CD14-positive monocyte (primary cell): ENCODE measurements around the gene MCF2L. TPM values are rescaled to one million over a fixed set of nuclear protein-coding genes. Genes with fewer than 3 reads are reported as not detected.

Experiments
- DNase-seq, 3 donors: peaks; one replicate each; pipeline ENCODE4 v3.0.0-alpha.2; 2011 to 2022
- H2AFZ ChIP-seq: 2 replicates; pipeline ENCODE4 v1.6.0; 2012; ENCODE audit warnings: mild to moderate bottlenecking, low read depth, low read length, inconsistent platforms; ENCODE audit not compliant: insufficient read depth, poor library complexity, severe bottlenecking
- H3K27ac ChIP-seq, 2 donors: 1 replicate in 1 of 2; 2 replicates in 1 of 2; pipeline ENCODE4 v1.5.1; 2012 to 2013; ENCODE audit warnings: low read length in 2 of 2, control low read depth in 1 of 2, inconsistent platforms in 1 of 2, low read depth in 1 of 2, mild to moderate bottlenecking in 1 of 2
- H3K27me3 ChIP-seq, 2 donors: one replicate each; pipeline versions ENCODE4 v1.6.0 to v1.6.1; 2011 to 2013; ENCODE audit warnings: low read length in 2 of 2; ENCODE audit not compliant: control insufficient read depth in 2 of 2, insufficient read depth in 2 of 2
- H3K36me3 ChIP-seq, 2 donors: replicated peaks in 1 of 2; 1 replicate in 1 of 2; 2 replicates in 1 of 2; pipeline versions ENCODE4 v1.5.1 to v1.6.1; 2012 to 2013; ENCODE audit warnings: low read length in 2 of 2, control low read depth in 1 of 2, inconsistent platforms in 1 of 2, mild to moderate bottlenecking in 1 of 2; ENCODE audit not compliant: insufficient read depth in 2 of 2, control insufficient read depth in 1 of 2
- H3K4me1 ChIP-seq, 2 donors: 1 replicate in 1 of 2; 2 replicates in 1 of 2; pipeline versions ENCODE4 v1.5.1 to v1.6.1; 2012 to 2013; ENCODE audit warnings: low read length in 2 of 2, control low read depth in 1 of 2, inconsistent platforms in 1 of 2, mild to moderate bottlenecking in 1 of 2, moderate library complexity in 1 of 2; ENCODE audit not compliant: insufficient read depth in 2 of 2, control insufficient read depth in 1 of 2
- H3K4me2 ChIP-seq: replicated peaks from 2 replicates; pipeline ENCODE3; 2012; ENCODE audit warnings: low read length, moderate library complexity, mild to moderate bottlenecking; ENCODE audit not compliant: poor library complexity, severe bottlenecking; ENCODE audit errors: extremely low read depth
- H3K4me3 ChIP-seq, 3 experiments: fragments of 200-600 bp in 1 of 3; sonication (generic) in 1 of 3; replicated peaks in 1 of 3; 1 replicate in 2 of 3; 2 replicates in 1 of 3; pipeline ENCODE4 v1.5.1; 2011 to 2013; ENCODE audit warnings: low read length in 3 of 3, mild to moderate bottlenecking in 3 of 3, control low read depth in 2 of 3, low read depth in 2 of 3, inconsistent platforms in 1 of 3, moderate library complexity in 1 of 3
- H3K79me2 ChIP-seq: 2 replicates; pipeline ENCODE4 v1.6.0; 2012; ENCODE audit warnings: mild to moderate bottlenecking, control low read depth, inconsistent platforms, low read length, moderate library complexity; ENCODE audit not compliant: insufficient read depth
- H3K9ac ChIP-seq: 2 replicates; pipeline ENCODE4 v1.6.0; 2017; ENCODE audit warnings: low read length, mild to moderate bottlenecking; ENCODE audit not compliant: insufficient read depth, poor library complexity, severe bottlenecking
- H3K9me3 ChIP-seq, 2 donors: replicated peaks in 1 of 2; 1 replicate in 1 of 2; 2 replicates in 1 of 2; pipeline versions ENCODE4 v1.5.1 to v1.6.1; 2012 to 2013; ENCODE audit warnings: low read length in 2 of 2, control low read depth in 1 of 2; ENCODE audit not compliant: control insufficient read depth in 1 of 2, insufficient read depth in 1 of 2
- H4K20me1 ChIP-seq: 2 replicates; pipeline ENCODE4 v1.6.0; 2012; ENCODE audit warnings: mild to moderate bottlenecking, low read length, control low read depth, moderate library complexity; ENCODE audit not compliant: insufficient read depth
- H3K27ac Mint-ChIP-seq, 7 donors: one replicate each; pipeline ENCODE4 v1.8.0; 2020; ENCODE audit warnings: mild to moderate bottlenecking in 7 of 7, mixed read lengths in 7 of 7, moderate library complexity in 6 of 7, inconsistent platforms in 2 of 7
- H3K27me3 Mint-ChIP-seq, 3 donors: one replicate each; pipeline ENCODE4 v1.8.0; 2021 to 2022; ENCODE audit warnings: low read depth in 3 of 3, mild to moderate bottlenecking in 3 of 3, mixed read lengths in 3 of 3, moderate library complexity in 3 of 3, inconsistent platforms in 1 of 3
- H3K36me3 Mint-ChIP-seq, 2 donors: one replicate each; pipeline ENCODE4 v1.8.0; 2020; ENCODE audit warnings: mixed read lengths in 2 of 2, inconsistent platforms in 1 of 2, mild to moderate bottlenecking in 1 of 2
- H3K4me1 Mint-ChIP-seq: one replicate; pipeline ENCODE4 v1.8.0; 2020; ENCODE audit warnings: mild to moderate bottlenecking, mixed read lengths
- H3K4me3 Mint-ChIP-seq, 2 donors: one replicate each; pipeline ENCODE4 v1.8.0; 2020; ENCODE audit warnings: mild to moderate bottlenecking in 2 of 2, mixed read lengths in 2 of 2, moderate library complexity in 1 of 2
- H3K9me3 Mint-ChIP-seq, 7 donors: one replicate each; pipeline ENCODE4 v1.8.0; 2020 to 2022; ENCODE audit warnings: mixed read lengths in 7 of 7, mild to moderate bottlenecking in 6 of 7, moderate library complexity in 6 of 7, inconsistent platforms in 2 of 7
- WGBS: methylation state at CpG from one replicate; pipeline ENCODE4 v1.1.5; 2013; ENCODE audit warnings: missing lambda C conversion rate; ENCODE audit not compliant: insufficient coverage; 5-methylcytosine and 5-hydroxymethylcytosine counted together
- intact Hi-C, 2 donors: fragments of 100-400 bp; cut with micrococcal nuclease; formaldehyde crosslinking; loops; one replicate each; pipeline versions ENCODE4 v1.15.0 to v1.15.1; 2023
- polyA plus RNA-seq, 3 donors: library from polyadenylated mRNA; depleted of rRNA in 1 of 3; unstranded in 2 of 3; stranded (reverse) in 1 of 3; fragments of 300-500 nt in 2 of 3; fragments of >200 nt in 1 of 3; fragmentation: Illumina TruSeq in 2 of 3; gene quantifications; 1 replicate in 2 of 3; 2 replicates in 1 of 3; pipeline ENCODE4 v1.2.3, GENCODE V29; 2012 to 2021
- TF ChIP-seq, protein P1 (sequence below): fragments of 200-600 bp; IDR thresholded peaks from one replicate; pipeline ENCODE4 v1.8.0; 2022; ENCODE audit warnings: antibody characterized with exemption, mild to moderate bottlenecking

Gene MCF2L
- polyA plus RNA-seq, 3 donors = not detected

- H4K20me1 ChIP-seq = no peaks in the 10 kb centered on the region
- H3K9me3 Mint-ChIP-seq = peaks cover 0 to 8% (median 0%) of the 10 kb centered on the region in 7 donors
- H3K27ac Mint-ChIP-seq = no peak overlapping the region
- H3K4me2 ChIP-seq = no peak overlapping the region
- no peak overlapping the region for H3K4me3 Mint-ChIP-seq
- no peak overlapping the region for H3K4me3 ChIP-seq
- H3K27me3 ChIP-seq = peaks cover 16 to 21% of the 10 kb centered on the region in 2 donors
- H3K4me1 ChIP-seq = peaks cover 0 to 11% of the 10 kb centered on the region in 2 donors
- DNase-seq = no peak
- peaks cover 0 to 2% of the 10 kb centered on the region in 2 donors for H3K36me3 Mint-ChIP-seq
- H3K4me1 Mint-ChIP-seq = peaks cover 3% of the 10 kb centered on the region
- H3K9me3 ChIP-seq = peaks cover 0 to 10% of the 10 kb centered on the region in 2 donors
- H2AFZ ChIP-seq = no peak overlapping the region
- intact Hi-C loops = no loop called here
- H3K79me2 ChIP-seq = no peaks in the 10 kb centered on the region
- WGBS = 67% methylated on average over 11 of the region's 12 CpGs
- no peaks in the 10 kb centered on the region for H3K36me3 ChIP-seq
- peaks cover 20 to 49% (median 21%) of the 10 kb centered on the region in 3 donors for H3K27me3 Mint-ChIP-seq
- H3K27ac ChIP-seq = no peak overlapping the region
- TF ChIP-seq, protein P1, sequence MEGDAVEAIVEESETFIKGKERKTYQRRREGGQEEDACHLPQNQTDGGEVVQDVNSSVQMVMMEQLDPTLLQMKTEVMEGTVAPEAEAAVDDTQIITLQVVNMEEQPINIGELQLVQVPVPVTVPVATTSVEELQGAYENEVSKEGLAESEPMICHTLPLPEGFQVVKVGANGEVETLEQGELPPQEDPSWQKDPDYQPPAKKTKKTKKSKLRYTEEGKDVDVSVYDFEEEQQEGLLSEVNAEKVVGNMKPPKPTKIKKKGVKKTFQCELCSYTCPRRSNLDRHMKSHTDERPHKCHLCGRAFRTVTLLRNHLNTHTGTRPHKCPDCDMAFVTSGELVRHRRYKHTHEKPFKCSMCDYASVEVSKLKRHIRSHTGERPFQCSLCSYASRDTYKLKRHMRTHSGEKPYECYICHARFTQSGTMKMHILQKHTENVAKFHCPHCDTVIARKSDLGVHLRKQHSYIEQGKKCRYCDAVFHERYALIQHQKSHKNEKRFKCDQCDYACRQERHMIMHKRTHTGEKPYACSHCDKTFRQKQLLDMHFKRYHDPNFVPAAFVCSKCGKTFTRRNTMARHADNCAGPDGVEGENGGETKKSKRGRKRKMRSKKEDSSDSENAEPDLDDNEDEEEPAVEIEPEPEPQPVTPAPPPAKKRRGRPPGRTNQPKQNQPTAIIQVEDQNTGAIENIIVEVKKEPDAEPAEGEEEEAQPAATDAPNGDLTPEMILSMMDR = no peak
- no peak overlapping the region for H3K9ac ChIP-seq
Observed at GRCh38 chr13:112964971-112965492, 4.0 kb upstream of the MCF2L start.

DNA sequence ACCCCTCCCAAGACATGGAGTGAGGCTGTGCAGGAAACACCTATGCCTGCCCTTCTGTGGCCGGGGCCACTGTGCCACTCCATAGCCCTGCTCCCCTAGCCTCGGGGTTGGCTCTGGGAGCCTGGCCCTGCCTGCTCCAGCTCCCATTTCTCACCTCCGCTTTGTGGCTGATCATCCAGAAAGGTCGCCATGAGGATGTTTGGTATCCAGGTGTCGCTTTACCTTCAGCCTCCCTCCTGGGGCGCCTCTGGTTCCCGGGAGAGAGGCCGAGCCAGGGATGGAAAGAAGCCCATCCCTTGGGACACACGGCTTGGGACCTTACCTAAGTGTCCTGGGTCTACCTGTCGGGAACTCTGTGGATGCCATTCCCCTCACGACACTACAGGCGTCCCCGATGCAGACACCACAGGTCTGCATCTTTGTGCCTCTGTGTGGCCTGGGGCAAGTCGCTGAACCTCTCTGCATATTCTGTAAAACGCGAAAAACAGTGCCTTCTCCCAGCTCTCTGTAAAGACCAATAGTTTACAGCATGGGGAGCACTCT lies 3.4 kb upstream of the MCF2L start:
- H3K4me3 ChIP-seq = no peak overlapping the region
- 91% methylated on average over 13 of the region's 16 CpGs for WGBS
- H3K27ac ChIP-seq = no peak overlapping the region
- TF ChIP-seq, protein P1 = no peak
- no peak overlapping the region for H3K9ac ChIP-seq
- DNase-seq = no peak
- no peaks in the 10 kb centered on the region for H3K79me2 ChIP-seq
- H3K9me3 ChIP-seq = peaks cover 0 to 13% of the 10 kb centered on the region in 2 donors
- H3K4me3 Mint-ChIP-seq = no peak overlapping the region
- H3K4me1 ChIP-seq = peaks cover 0 to 11% of the 10 kb centered on the region in 2 donors
- H3K4me1 Mint-ChIP-seq = peaks cover 3% of the 10 kb centered on the region
- no peaks in the 10 kb centered on the region for H4K20me1 ChIP-seq
- H3K4me2 ChIP-seq = no peak overlapping the region
- peaks cover 0 to 2% of the 10 kb centered on the region in 2 donors for H3K36me3 Mint-ChIP-seq
- H3K36me3 ChIP-seq = no peaks in the 10 kb centered on the region
- peaks cover 20 to 27% of the 10 kb centered on the region in 2 donors for H3K27me3 ChIP-seq
- H3K9me3 Mint-ChIP-seq = peaks cover 0 to 8% (median 0%) of the 10 kb centered on the region in 7 donors
- H3K27ac Mint-ChIP-seq = no peak overlapping the region
- intact Hi-C loops = no loop called here
- H3K27me3 Mint-ChIP-seq = peaks cover 26 to 55% (median 27%) of the 10 kb centered on the region in 3 donors
- H2AFZ ChIP-seq = no peak overlapping the region
